ENCODE data around the gene GALNT2.

The GALNT2 gene

GRCh38 chr1:230171356-230172015, 104.4 kb downstream of the GALNT2 start:
- no peak for DNase-seq

DNA sequence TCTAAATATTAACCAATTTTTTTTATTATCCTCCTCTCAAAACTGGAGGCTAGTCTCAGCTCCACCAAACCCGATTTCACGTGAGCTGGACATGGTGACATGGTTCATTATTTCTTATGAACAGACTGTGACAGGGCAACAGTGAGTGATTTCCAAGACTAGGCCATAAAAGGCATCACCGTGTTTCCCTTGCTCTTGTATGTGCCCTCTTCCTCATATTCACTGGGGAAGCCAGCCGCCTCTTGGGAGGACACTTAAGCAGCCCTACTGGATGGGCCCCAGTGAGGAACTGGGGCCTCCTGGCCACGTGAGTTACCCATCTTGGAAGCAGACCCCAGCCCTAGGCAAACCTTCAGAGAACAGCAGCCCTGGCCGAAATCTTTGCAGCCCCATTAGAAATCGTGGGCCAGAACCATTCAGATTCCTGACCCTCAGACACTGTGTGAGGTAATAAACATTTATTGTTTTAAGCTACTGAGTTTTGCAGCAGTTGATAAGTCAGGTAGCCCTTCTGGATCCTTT, 105.0 kb downstream of the GALNT2 start:
- no peak for DNase-seq

DNA sequence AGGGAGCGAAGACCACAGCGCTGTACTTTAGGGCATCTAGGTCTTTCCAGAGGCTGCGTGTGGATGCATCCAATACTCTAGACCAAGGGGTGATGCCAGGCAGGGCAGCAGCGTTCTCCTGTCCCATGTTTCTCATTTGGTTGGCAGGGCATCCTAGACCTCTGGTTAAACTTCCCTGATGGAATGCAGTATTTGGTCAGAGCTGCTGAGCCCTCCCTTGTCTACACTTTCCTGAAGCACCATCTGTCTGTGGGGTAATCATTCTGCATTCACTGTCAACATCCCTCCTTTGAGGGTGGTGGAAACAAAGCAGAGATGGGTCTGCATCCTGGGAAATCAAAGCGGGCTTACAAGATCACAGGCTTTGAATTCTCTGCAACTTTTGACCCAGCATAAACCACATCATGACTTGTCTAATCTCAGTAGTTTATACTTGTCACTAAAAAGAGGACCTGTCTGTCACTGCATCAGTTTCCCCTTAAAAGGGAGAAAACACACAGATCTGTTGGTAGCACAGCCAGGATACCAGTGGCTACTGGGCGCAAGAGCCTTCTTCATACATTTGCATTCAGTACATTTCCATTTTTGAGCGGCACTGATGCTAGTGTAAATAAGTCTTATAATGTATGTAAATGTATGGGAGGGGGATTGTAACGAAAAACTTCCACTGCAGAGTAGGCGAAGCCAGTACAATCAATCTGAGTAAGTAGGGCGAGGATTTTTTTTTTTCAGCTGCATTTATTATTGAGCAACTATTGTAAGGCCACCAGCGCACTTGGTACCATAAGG, 106.3 kb downstream of the GALNT2 start:
- no peak for DNase-seq

GRCh38 chr1:230174041-230174440, 107.0 kb downstream of the GALNT2 start:
- no peak for DNase-seq

- DNase-seq = no peak
Measured at GRCh38 chr1:230174471-230175162, 107.6 kb downstream of the GALNT2 start.

GRCh38 chr1:230175163-230175747, 108.2 kb downstream of the GALNT2 start:
- DNase-seq = no peak

GRCh38 chr1:230175839-230176238, 108.8 kb downstream of the GALNT2 start:
- no peak for DNase-seq

DNA sequence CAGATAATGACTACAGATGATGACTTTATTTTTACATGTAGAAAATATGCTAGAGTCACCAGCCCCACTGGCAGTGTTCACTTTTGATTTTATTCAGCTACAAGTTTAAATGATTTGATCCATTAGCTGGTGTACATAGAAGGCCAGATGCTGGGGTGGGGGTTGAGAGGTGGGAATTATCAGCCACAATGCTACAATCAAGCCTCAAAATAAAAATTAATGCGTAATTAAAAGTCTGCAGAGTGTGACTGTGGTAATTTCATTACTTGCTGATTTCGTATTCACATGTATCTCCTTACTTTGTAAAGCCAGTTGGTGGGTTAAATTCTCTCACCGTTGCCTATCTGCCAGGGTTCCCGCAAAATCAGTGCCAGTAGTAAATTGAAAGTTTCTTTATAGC, 109.3 kb downstream of the GALNT2 start:
- DNase-seq = no peak

- DNase-seq = no peak
Measured at GRCh38 chr1:230176871-230177411, 109.9 kb downstream of the GALNT2 start.

- no peak for DNase-seq
Measured at GRCh38 chr1:230179249-230179648, 112.2 kb downstream of the GALNT2 start.

- DNase-seq = no peak
Measured at GRCh38 chr1:230185076-230186001, 118.3 kb downstream of the GALNT2 start.

DNA sequence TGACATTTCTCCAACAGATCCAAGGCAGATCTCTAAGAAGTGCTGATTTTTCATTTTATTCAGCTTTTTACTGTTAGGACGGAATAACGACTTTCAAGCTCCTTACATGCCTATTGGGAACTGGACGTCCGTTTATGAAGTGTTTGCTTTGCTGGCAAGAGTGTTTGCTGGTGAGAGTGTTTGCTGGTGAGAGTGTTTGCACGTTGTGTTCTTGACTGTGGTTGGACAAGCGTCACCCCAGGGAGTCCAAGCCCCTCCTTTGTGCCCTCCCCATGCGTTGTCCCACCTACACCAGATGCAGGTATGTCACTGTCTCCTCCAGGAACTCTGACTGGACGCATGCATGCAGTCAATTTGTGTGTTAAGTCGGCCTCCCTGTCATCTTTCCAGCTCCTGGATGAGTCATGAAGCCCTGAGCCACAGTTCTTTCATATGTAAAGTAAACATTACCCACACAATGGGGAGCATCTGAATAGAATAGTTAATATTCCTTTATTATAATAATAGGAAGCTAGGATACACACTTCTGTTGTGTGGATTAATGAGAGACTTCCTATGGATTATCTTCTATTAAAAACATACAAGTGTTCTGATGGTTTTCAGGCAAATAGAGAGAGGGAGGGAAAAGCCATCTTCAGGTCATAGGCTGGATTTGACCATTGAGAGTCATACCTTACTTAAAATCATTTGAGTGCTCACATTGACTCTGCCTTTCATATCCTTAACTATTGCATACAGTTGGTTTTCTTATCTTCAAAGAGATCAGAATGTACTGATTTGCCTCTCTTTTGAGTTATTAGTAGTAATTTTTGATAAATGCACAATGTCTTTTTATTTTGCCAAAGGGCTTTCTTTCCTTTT, 119.2 kb downstream of the GALNT2 start:
- no peak for DNase-seq

DNA sequence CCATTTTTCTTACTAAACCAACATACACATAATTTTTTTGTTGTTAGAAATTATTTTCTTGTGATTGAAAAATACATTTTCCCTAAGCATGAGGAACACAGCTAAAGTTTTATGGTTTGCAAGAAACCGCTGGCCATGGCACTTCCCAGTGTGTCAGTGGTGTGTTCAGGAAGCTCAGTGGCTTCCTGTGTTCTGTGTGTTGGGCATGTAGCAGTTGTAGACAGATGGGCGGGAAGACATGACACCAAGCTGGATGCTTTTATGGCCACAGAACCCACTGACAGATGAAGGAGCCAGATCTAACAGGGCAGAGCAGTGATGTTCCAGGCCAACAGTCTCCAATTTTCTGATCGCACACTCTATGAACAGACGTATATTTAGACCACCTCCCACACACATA, 119.8 kb downstream of the GALNT2 start:
- DNase-seq = no peak

DNA sequence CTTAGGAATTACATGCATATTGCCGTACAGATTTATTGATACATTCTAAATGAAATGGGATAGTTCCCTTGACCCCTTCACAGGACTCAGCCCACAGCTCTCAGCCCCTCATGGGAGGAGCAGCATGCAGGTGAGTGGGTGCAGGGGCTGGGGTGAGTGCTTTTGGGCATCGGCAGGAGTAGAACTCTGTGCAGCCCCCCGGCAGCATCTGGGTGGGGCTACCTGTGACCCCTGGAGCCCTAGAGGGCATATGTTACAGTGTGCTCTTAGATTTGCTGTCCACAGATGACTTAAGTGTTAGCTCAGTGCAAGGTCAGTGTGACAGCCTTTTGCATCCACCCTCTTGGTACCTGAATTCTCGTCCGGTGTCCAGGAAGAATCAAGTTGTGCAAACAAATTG, 120.3 kb downstream of the GALNT2 start:
- DNase-seq = no peak

- no peak for DNase-seq
Measured at GRCh38 chr1:230188826-230189225, 121.8 kb downstream of the GALNT2 start.

DNA sequence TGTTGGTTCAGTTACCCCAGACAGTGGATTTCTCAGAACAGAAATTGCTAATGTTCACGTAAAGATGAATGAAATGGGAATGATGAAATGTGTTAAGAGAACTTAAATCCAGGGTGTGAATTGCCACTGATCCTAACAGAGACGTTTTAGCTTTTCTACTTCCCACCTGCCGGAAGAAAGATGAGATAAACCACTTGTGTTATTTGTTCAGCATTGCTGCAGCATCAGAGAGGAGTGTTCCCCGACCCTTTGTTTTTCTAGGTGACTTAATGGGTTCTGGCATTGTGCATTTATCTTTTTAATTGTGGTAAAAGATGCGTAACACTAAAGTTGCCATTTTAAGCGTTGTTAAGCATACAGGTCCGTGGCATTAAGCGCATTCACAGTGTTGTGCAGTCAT, 122.3 kb downstream of the GALNT2 start:
- DNase-seq = no peak

DNA sequence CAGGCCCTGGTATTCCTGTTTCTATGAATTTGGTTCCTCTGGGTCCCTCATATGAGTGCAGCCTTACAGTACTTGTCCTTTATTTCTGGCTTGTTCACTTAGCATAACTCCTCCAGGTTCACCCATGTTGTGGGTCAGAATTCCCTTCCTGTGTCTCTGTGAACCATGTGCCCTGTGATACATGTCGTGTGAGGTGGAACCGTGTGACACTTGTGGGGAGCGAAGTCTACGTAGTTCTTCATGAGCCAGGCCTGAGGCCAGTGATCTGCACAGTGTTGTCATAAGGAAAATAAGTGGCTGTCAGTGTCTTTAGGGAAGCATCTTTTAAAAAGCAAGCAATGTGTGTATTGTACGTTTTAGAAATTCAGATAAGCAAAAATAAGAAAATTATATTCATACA, 122.8 kb downstream of the GALNT2 start:
- DNase-seq = no peak

DNA sequence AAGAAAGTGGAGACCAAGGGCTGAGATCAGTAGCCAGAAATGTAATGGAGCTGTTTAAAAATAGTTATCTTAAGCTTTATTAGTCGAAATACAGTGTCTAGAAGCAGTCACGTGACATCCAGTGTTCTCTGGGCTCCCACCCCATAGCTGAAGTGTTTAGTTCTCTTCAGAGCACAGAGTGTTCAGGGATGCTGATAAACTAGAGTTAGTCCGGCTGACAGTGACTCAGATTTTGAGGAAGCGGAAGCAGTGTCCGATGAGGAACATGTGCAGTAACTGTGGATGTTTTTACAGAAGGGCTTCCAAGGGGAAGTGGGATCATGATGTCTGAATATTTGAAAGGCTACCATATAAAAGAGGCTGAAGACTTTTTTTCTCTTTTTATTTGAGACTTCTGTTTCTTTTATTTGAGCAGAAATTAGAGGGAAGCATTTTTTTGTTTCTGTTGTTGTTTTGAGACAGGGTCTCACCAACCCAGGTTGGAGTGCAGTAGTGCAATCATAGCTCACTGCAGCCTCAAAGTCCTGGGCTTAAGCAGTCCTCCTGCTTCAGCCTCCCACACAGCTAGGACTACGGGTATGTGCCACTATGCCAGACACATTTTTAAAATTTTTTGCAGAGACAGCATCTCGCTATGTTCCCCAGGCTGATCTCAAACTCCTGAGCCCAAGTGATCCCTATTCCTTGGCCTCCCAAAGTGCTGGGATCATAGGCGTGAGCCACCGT, 124.2 kb downstream of the GALNT2 start:
- DNase-seq = no peak

GRCh38 chr1:230191855-230192254, 124.8 kb downstream of the GALNT2 start:
- DNase-seq = no peak

DNA sequence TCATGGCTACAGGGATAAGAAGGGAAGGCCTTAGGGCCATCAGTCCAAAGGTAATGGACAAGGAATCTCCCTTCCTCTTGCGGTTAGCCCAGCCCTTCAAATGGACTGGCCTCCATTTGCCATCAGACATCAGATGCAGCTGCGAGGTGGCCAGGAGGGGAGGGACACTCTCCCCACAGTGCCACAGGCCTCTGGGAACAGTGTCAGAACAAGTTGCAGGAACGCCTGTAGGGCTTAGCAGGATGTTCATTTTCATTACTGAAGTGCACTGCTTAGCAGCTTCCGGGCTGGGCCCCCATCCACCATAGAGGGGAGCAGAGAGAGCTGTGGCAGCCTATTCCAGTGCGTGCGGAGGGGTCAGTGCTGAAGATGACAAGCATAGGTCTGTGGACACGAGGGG, 127.5 kb downstream of the GALNT2 start:
- no peak for DNase-seq

Measured in activated gamma-delta T cell treated with Interleukin-2 at 50 U/mL for 16 hours (primary cell).